Measurements from ENCODE around the gene TRPC4.

The TRPC4 gene

DNA sequence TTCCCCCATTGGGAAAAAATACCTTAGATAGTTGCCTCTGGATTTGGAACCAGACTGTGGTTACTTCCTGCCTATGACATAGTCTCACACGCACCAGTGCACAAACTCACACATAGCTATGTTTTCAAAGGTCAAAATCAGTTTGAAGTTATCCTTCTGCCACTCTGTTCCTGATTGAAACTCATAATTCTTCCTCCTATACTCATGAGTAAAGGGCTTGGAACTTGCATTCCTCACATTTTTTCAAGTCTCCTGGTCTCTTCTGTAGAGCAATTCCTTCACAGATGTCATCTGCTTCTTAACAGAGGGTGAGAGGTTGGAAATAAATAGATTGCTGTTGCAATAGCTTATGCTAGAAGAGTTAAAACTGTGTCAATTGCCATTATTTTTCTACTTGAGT is 252.4 kb downstream of the TRPC4 start:
- peaks cover 0 to 2% (median 0%) of the 10 kb centered on the region in 5 experiments for H3K27me3 ChIP-seq (replicated peaks in 2 of 5; ENCODE audit: control insufficient read depth in 4 of 5, insufficient read depth in 5 of 5, low read length in 4 of 5)
- POLR2A ChIA-PET, result no interaction called here
- CTCF ChIA-PET, result interaction anchor here (0.9 kb wide), 1 partner anchor 12 kb away, joined by 3 read pairs; no protein-coding TSS in a partner anchor
- peaks cover 0 to 1% (median 0%) of the 10 kb centered on the region in 5 experiments for H3K9me3 ChIP-seq (ENCODE audit: control extremely low read depth in 1 of 5, control insufficient read depth in 4 of 5, insufficient read depth in 2 of 5, low read depth in 1 of 5, low read length in 4 of 5)
- H3K4me3 ChIP-seq (ENCODE audit: control insufficient read depth in 1 of 7, extremely low read depth in 1 of 7, insufficient read depth in 4 of 7, low read depth in 2 of 7, low read length in 6 of 7), result no peak overlapping the region
- DNase-seq, result no peak
- no peaks in the 10 kb centered on the region for H3K36me3 ChIP-seq (ENCODE audit: control insufficient read depth in 4 of 4, insufficient read depth in 4 of 4, low read length in 3 of 4)
- no peaks in the 10 kb centered on the region for H3K4me1 ChIP-seq (ENCODE audit: control extremely low read depth in 1 of 4, control insufficient read depth in 4 of 4, insufficient read depth in 4 of 4, low read length in 3 of 4)
- no peak overlapping the region for H3K27ac ChIP-seq (ENCODE audit: insufficient read depth in 1 of 2, low read depth in 1 of 2, low read length in 2 of 2, poor library complexity in 1 of 2, severe bottlenecking in 2 of 2)
- 100% methylated on average over 1 of the region's 1 CpG for WGBS (ENCODE audit: insufficient coverage)

DNA sequence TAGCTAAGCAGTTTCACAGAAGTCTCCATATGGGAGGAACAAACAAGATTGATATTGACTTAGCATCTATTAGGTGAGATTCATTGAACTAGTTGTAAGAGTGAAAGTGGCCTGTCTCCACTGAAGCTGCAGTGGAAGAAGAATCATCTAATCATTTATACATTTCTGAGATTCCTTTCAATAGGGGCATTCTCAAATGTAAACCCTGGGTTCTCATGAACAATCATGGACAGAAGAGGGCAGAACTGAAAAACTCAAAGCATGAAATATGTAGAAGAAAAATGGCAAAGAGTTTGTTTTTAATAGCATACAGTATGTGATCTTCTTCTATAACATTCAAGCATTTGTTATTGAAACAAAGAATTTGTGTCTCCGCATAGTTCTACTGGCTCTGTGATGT is 253.4 kb downstream of the TRPC4 start:
- no peak for DNase-seq

DNA sequence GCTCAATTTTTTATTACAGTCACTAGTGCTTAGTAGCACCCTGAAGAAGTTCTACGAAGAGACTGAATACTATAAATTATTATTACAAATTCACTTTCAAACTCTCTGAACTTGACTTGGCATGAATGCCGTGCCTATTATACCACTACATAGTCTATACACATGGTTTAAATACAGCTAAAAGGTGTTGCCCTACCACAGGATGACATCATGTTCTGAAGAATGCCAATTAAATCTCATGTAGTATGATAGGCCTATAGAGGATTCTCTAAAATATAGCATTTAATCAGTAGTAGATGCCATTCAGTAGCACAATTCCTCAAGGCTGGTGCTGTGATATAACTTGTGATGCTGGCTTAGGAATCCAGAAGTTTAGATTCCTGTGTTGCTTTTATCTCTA is 254.3 kb downstream of the TRPC4 start:
- whole genome bisulfite sequencing (ENCODE audit: insufficient coverage), result no CpG with 5 or more reads among the region's 2 CpGs
- DNase-seq, result no peak

More for the DNA sequence above, 253.4 kb downstream of the TRPC4 start:
- H3K9me3 ChIP-seq (ENCODE audit: control extremely low read depth in 1 of 5, control insufficient read depth in 4 of 5, insufficient read depth in 2 of 5, low read depth in 1 of 5, low read length in 4 of 5), result peaks cover 0 to 1% (median 0%) of the 10 kb centered on the region in 5 experiments
- no peak overlapping the region for H3K4me3 ChIP-seq (ENCODE audit: control insufficient read depth in 1 of 7, extremely low read depth in 1 of 7, insufficient read depth in 4 of 7, low read depth in 2 of 7, low read length in 6 of 7)
- H3K27ac ChIP-seq (ENCODE audit: insufficient read depth in 1 of 2, low read depth in 1 of 2, low read length in 2 of 2, poor library complexity in 1 of 2, severe bottlenecking in 2 of 2), result no peak overlapping the region
- CTCF ChIA-PET, result no interaction called here
- H3K4me1 ChIP-seq (ENCODE audit: control extremely low read depth in 1 of 4, control insufficient read depth in 4 of 4, insufficient read depth in 4 of 4, low read length in 3 of 4), result no peaks in the 10 kb centered on the region
- POLR2A ChIA-PET, result no interaction called here
- H3K36me3 ChIP-seq (ENCODE audit: control insufficient read depth in 4 of 4, insufficient read depth in 4 of 4, low read length in 3 of 4), result no peaks in the 10 kb centered on the region
- no CpG with 5 or more reads among the region's 1 CpG for WGBS (ENCODE audit: insufficient coverage)
- peaks cover 0 to 2% (median 0%) of the 10 kb centered on the region in 5 experiments for H3K27me3 ChIP-seq (replicated peaks in 2 of 5; ENCODE audit: control insufficient read depth in 4 of 5, insufficient read depth in 5 of 5, low read length in 4 of 5)

DNA sequence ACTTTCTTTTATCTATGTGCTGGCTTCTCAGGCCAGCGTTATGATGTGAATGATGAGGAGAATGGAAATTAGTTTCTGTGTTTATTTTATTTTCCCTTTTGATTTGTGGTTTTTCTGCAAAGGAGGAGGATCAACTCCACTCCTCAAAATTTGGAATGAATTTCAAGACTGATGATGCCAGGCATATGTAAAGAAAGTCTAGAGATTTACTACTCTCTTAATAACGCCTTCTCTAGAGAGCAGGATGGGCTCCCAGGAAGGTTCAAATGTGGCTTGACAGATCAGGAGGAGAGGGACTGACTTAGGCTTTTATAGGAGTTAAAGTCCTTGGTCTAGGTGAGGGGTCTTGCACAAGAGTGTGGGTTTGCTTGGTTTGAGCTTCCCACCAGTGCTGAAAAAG is 255.9 kb downstream of the TRPC4 start:
- ChIA-PET CTCF (no interaction called here), POLR2A (no interaction called here)
- WGBS (ENCODE audit: insufficient coverage), result 100% methylated on average over 1 of the region's 2 CpGs
- DNase-seq, result no peak
- Histone ChIP-seq H3K4me3 (ENCODE audit: control insufficient read depth in 1 of 7, extremely low read depth in 1 of 7, insufficient read depth in 4 of 7, low read depth in 2 of 7, low read length in 6 of 7) (no peak overlapping the region), H3K4me1 (ENCODE audit: control extremely low read depth in 1 of 4, control insufficient read depth in 4 of 4, insufficient read depth in 4 of 4, low read length in 3 of 4) (no peaks in the 10 kb centered on the region), H3K36me3 (ENCODE audit: control insufficient read depth in 4 of 4, insufficient read depth in 4 of 4, low read length in 3 of 4) (no peaks in the 10 kb centered on the region), H3K27me3 (replicated peaks in 2 of 5; ENCODE audit: control insufficient read depth in 4 of 5, insufficient read depth in 5 of 5, low read length in 4 of 5) (peaks cover 0 to 2% (median 0%) of the 10 kb centered on the region in 5 experiments), H3K9me3 (ENCODE audit: control extremely low read depth in 1 of 5, control insufficient read depth in 4 of 5, insufficient read depth in 2 of 5, low read depth in 1 of 5, low read length in 4 of 5) (peaks cover 0 to 1% (median 0%) of the 10 kb centered on the region in 5 experiments), H3K27ac (ENCODE audit: insufficient read depth in 1 of 2, low read depth in 1 of 2, low read length in 2 of 2, poor library complexity in 1 of 2, severe bottlenecking in 2 of 2) (no peak overlapping the region)

More for the DNA sequence above, 254.3 kb downstream of the TRPC4 start:
- Histone ChIP-seq H3K36me3 (ENCODE audit: control insufficient read depth in 4 of 4, insufficient read depth in 4 of 4, low read length in 3 of 4) (no peaks in the 10 kb centered on the region), H3K4me1 (ENCODE audit: control extremely low read depth in 1 of 4, control insufficient read depth in 4 of 4, insufficient read depth in 4 of 4, low read length in 3 of 4) (no peaks in the 10 kb centered on the region), H3K27me3 (replicated peaks in 2 of 5; ENCODE audit: control insufficient read depth in 4 of 5, insufficient read depth in 5 of 5, low read length in 4 of 5) (peaks cover 0 to 2% (median 0%) of the 10 kb centered on the region in 5 experiments), H3K27ac (ENCODE audit: insufficient read depth in 1 of 2, low read depth in 1 of 2, low read length in 2 of 2, poor library complexity in 1 of 2, severe bottlenecking in 2 of 2) (no peak overlapping the region), H3K4me3 (ENCODE audit: control insufficient read depth in 1 of 7, extremely low read depth in 1 of 7, insufficient read depth in 4 of 7, low read depth in 2 of 7, low read length in 6 of 7) (no peak overlapping the region), H3K9me3 (ENCODE audit: control extremely low read depth in 1 of 5, control insufficient read depth in 4 of 5, insufficient read depth in 2 of 5, low read depth in 1 of 5, low read length in 4 of 5) (peaks cover 0 to 1% (median 0%) of the 10 kb centered on the region in 5 experiments)
- ChIA-PET CTCF (no interaction called here), POLR2A (no interaction called here)

DNA sequence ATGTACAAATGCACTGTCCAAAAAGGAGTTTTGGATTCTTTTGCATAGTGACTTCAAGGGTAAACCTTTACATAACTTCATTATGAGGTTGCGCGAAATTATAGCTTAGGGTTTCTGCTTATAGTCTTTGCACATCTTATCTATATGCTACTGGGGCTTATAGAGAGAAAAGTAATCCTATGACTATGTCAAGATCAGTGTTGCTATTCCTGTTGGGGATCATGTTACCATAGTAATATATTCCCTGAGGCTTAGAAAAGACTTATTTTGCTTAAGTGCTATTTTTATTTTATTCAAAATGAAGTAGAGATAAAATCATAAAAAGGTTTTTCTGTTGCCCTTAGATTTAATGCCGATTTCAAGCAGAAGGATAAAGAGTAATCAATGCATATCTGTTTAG is 256.3 kb downstream of the TRPC4 start:
- H3K4me3 ChIP-seq (ENCODE audit: control insufficient read depth in 1 of 7, extremely low read depth in 1 of 7, insufficient read depth in 4 of 7, low read depth in 2 of 7, low read length in 6 of 7), result no peak overlapping the region
- POLR2A ChIA-PET, result no interaction called here
- no CpG with 5 or more reads among the region's 3 CpGs for WGBS (ENCODE audit: insufficient coverage)
- H3K36me3 ChIP-seq (ENCODE audit: control insufficient read depth in 4 of 4, insufficient read depth in 4 of 4, low read length in 3 of 4), result no peaks in the 10 kb centered on the region
- CTCF ChIA-PET, result no interaction called here
- peaks cover 0 to 2% (median 0%) of the 10 kb centered on the region in 5 experiments for H3K27me3 ChIP-seq (replicated peaks in 2 of 5; ENCODE audit: control insufficient read depth in 4 of 5, insufficient read depth in 5 of 5, low read length in 4 of 5)
- H3K9me3 ChIP-seq (ENCODE audit: control extremely low read depth in 1 of 5, control insufficient read depth in 4 of 5, insufficient read depth in 2 of 5, low read depth in 1 of 5, low read length in 4 of 5), result peaks cover 0 to 1% (median 0%) of the 10 kb centered on the region in 5 experiments
- H3K4me1 ChIP-seq (ENCODE audit: control extremely low read depth in 1 of 4, control insufficient read depth in 4 of 4, insufficient read depth in 4 of 4, low read length in 3 of 4), result no peaks in the 10 kb centered on the region
- no peak for DNase-seq
- no peak overlapping the region for H3K27ac ChIP-seq (ENCODE audit: insufficient read depth in 1 of 2, low read depth in 1 of 2, low read length in 2 of 2, poor library complexity in 1 of 2, severe bottlenecking in 2 of 2)

DNA sequence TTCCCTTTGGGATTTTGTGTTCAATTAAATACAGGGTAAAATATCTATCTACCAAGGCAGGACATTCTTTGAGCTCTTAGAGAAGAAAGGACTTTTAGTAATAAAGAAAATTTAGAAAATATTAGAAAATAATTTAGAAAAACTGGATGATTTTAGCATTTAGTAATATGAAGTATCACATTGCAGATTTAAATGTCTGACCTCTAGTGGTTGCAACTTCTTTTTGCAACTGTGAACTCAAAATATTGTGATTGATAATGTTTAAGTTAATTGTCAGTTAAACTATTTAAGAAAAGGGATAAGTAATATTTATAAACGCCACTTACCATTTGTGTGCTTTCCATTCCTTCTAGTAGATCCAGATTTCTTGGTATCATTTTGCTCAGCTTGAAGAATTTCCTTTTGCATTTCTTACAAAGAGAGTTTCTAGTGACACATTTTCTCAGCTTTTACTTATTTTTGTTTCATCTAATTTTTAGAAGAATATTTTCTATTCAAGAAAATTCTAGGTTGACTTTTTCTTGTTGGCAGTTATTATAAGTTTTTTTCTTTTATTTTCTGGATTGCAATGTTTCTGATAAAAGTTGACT is 260.7 kb downstream of the TRPC4 start:
- no peaks in the 10 kb centered on the region for H3K36me3 ChIP-seq (ENCODE audit: control insufficient read depth in 4 of 4, insufficient read depth in 4 of 4, low read length in 3 of 4)
- POLR2A ChIA-PET, result no interaction called here

DNA sequence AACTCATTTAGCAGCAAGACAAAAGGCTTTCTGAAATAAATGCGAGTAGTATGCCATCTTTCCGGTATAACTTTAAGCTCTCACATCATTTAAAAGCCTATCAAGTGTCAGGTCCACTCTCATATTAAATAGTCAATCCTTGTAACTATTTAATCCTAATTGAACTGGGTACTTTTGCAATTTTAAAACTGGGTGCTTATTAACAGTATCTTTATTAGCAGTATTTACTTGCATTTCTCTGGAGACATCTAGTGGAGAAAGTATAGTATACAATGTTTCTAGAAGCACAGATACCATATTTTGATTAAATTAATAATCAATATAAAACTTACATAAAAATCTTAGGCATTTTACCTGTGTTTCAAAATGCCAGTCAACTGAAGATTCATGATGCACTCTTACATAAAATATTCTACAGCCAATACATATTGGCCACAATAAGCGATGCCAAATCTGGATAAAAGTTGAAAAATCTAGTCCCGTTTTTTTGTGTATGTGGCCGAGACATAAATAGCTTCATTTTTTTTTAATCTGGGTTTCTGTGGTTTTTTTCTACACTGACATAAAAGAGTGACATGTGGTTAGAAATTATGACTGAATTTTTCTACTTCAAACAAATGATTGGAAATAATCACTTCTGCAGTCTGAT is 266.7 kb downstream of the TRPC4 start:
- no peak overlapping the region for H3K27ac ChIP-seq (ENCODE audit: insufficient read depth in 1 of 2, low read depth in 1 of 2, low read length in 2 of 2, poor library complexity in 1 of 2, severe bottlenecking in 2 of 2)
- ChIA-PET CTCF (interaction anchor here (0.6 kb wide), 1 partner anchor 1604 kb away, joined by 4 read pairs; no protein-coding TSS in a partner anchor), POLR2A (no interaction called here)
- DNase-seq, result no peak
- 72% methylated on average over 2 of the region's 5 CpGs for WGBS (ENCODE audit: insufficient coverage)
- no peaks in the 10 kb centered on the region for H3K36me3 ChIP-seq (ENCODE audit: control insufficient read depth in 4 of 4, insufficient read depth in 4 of 4, low read length in 3 of 4)
- H3K4me3 ChIP-seq (ENCODE audit: control insufficient read depth in 1 of 7, extremely low read depth in 1 of 7, insufficient read depth in 4 of 7, low read depth in 2 of 7, low read length in 6 of 7), result no peak overlapping the region
- H3K27me3 ChIP-seq (replicated peaks in 2 of 5; ENCODE audit: control insufficient read depth in 4 of 5, insufficient read depth in 5 of 5, low read length in 4 of 5), result peaks cover 0 to 4% (median 0%) of the 10 kb centered on the region in 5 experiments
- H3K4me1 ChIP-seq (ENCODE audit: control extremely low read depth in 1 of 4, control insufficient read depth in 4 of 4, insufficient read depth in 4 of 4, low read length in 3 of 4), result no peaks in the 10 kb centered on the region
- no peaks in the 10 kb centered on the region for H3K9me3 ChIP-seq (ENCODE audit: control extremely low read depth in 1 of 5, control insufficient read depth in 4 of 5, insufficient read depth in 2 of 5, low read depth in 1 of 5, low read length in 4 of 5)

More for the DNA sequence above, 260.7 kb downstream of the TRPC4 start:
- Histone ChIP-seq H3K9me3 (ENCODE audit: control extremely low read depth in 1 of 5, control insufficient read depth in 4 of 5, insufficient read depth in 2 of 5, low read depth in 1 of 5, low read length in 4 of 5) (peaks cover 0 to under 1% (median 0%) of the 10 kb centered on the region in 5 experiments), H3K4me3 (ENCODE audit: control insufficient read depth in 1 of 7, extremely low read depth in 1 of 7, insufficient read depth in 4 of 7, low read depth in 2 of 7, low read length in 6 of 7) (no peak overlapping the region), H3K27me3 (replicated peaks in 2 of 5; ENCODE audit: control insufficient read depth in 4 of 5, insufficient read depth in 5 of 5, low read length in 4 of 5) (peaks cover 0 to 2% (median 0%) of the 10 kb centered on the region in 5 experiments), H3K27ac (ENCODE audit: insufficient read depth in 1 of 2, low read depth in 1 of 2, low read length in 2 of 2, poor library complexity in 1 of 2, severe bottlenecking in 2 of 2) (no peak overlapping the region), H3K4me1 (ENCODE audit: control extremely low read depth in 1 of 4, control insufficient read depth in 4 of 4, insufficient read depth in 4 of 4, low read length in 3 of 4) (no peaks in the 10 kb centered on the region)
- CTCF ChIA-PET, result no interaction called here
- no peak for DNase-seq
- WGBS (ENCODE audit: insufficient coverage), result no CpG with 5 or more reads among the region's 1 CpG

All from common myeloid progenitor, CD34-positive (primary cell).